Measurements from ENCODE around the gene CFAP92. TPM values are rescaled to one million over a fixed set of nuclear protein-coding genes. Genes with fewer than 3 reads are reported as not detected.

CFAP92 gene
- total and polyA plus RNA-seq, 7 donors, result under 0.01 to 1.2 (median 0.61) TPM; not detected in 2

GRCh38 chr3:128910006-128910405 lies 83.9 kb downstream of the CFAP92 start:
- Histone ChIP-seq H3K27ac (no peak overlapping the region), H3K36me3 (peaks cover 29 to 100% (median 78%) of the 10 kb centered on the region in 4 donors), H3K9me3 (no peaks in the 10 kb centered on the region), H3K4me3 (no peak overlapping the region), H3K4me1 (no peaks in the 10 kb centered on the region), H3K27me3 (no peaks in the 10 kb centered on the region)
- intact Hi-C loops (cut with DNase I), result no loop called here
- DNase-seq, result no peak
- TF ChIP-seq CTCF (IDR thresholded peaks at IDR 0.05) (no peak), POLR2A (IDR thresholded peaks at IDR 0.05) (no peak), POLR2AphosphoS5 (IDR thresholded peaks at IDR 0.05) (no peak), EP300 (IDR thresholded peaks at IDR 0.05) (no peak)
- 80 to 92% methylated on average over 13 of the region's 13 CpGs for WGBS, 2 donors

GRCh38 chr3:128908951-128909350 lies 84.9 kb downstream of the CFAP92 start:
- H3K36me3 ChIP-seq, result peaks cover 38 to 100% (median 88%) of the 10 kb centered on the region in 4 donors
- no peaks in the 10 kb centered on the region for H3K27me3 ChIP-seq
- 90 to 97% methylated on average over 6 of the region's 6 CpGs for WGBS, 2 donors
- no peaks in the 10 kb centered on the region for H3K9me3 ChIP-seq
- no peaks in the 10 kb centered on the region for H3K4me1 ChIP-seq
- H3K27ac ChIP-seq, result no peak overlapping the region
- H3K4me3 ChIP-seq, result no peak overlapping the region
- no peak for DNase-seq
- intact Hi-C loops (cut with DNase I), result no loop called here
- no peak for TF ChIP-seq CTCF (IDR thresholded peaks at IDR 0.05)
- no peak for TF ChIP-seq EP300 (IDR thresholded peaks at IDR 0.05)
- TF ChIP-seq POLR2A (IDR thresholded peaks at IDR 0.05), result no peak
- TF ChIP-seq POLR2AphosphoS5 (IDR thresholded peaks at IDR 0.05), result no peak

- no peak for DNase-seq
- WGBS, 2 donors, result 92 to 95% methylated on average over 15 of the region's 15 CpGs
- no peak for TF ChIP-seq CTCF (IDR thresholded peaks at IDR 0.05)
- TF ChIP-seq POLR2A (IDR thresholded peaks at IDR 0.05), result no peak
- TF ChIP-seq POLR2AphosphoS5 (IDR thresholded peaks at IDR 0.05), result no peak
- TF ChIP-seq EP300 (IDR thresholded peaks at IDR 0.05), result no peak
- Histone ChIP-seq H3K36me3 (peaks cover 45 to 100% (median 87%) of the 10 kb centered on the region in 4 donors), H3K4me3 (no peak overlapping the region), H3K27me3 (no peaks in the 10 kb centered on the region), H3K9me3 (no peaks in the 10 kb centered on the region), H3K4me1 (no peaks in the 10 kb centered on the region), H3K27ac (no peak overlapping the region)
- intact Hi-C loops (cut with DNase I), result no loop called here
Measured at GRCh38 chr3:128907706-128908445, 86.0 kb downstream of the CFAP92 start.

- DNase-seq, result no peak
- H3K27me3 ChIP-seq, result no peaks in the 10 kb centered on the region
- H3K27ac ChIP-seq, result no peak overlapping the region
- H3K9me3 ChIP-seq, result no peaks in the 10 kb centered on the region
- WGBS, 2 donors, result 76 to 90% methylated on average over 7 of the region's 7 CpGs
- no peak for TF ChIP-seq POLR2A (IDR thresholded peaks at IDR 0.05)
- TF ChIP-seq CTCF (IDR thresholded peaks at IDR 0.05), result no peak
- no peak for TF ChIP-seq POLR2AphosphoS5 (IDR thresholded peaks at IDR 0.05)
- no peak for TF ChIP-seq EP300 (IDR thresholded peaks at IDR 0.05)
- intact Hi-C loops (cut with DNase I), result no loop called here
- peaks cover 48 to 100% (median 87%) of the 10 kb centered on the region in 4 donors for H3K36me3 ChIP-seq
- no peaks in the 10 kb centered on the region for H3K4me1 ChIP-seq
- no peak overlapping the region for H3K4me3 ChIP-seq
Measured at GRCh38 chr3:128906804-128907525, 86.9 kb downstream of the CFAP92 start.

Measured in sigmoid colon (tissue), 7 donors.